AG04450 (cell line): Measurements from ENCODE around the gene PLAC8. TPM values are rescaled to one million over a fixed set of nuclear protein-coding genes. Genes with fewer than 3 reads are reported as not detected.
A peak's percentile ranks its signal among the peaks of the same experiment; 100 is the strongest.
"Not testable (repeated sequence)": the region's sequence is repeated elsewhere in the genome, so short reads cannot be mapped to it uniquely, and the experiment has no call there.

Experiments used
- CTCF ChIA-PET: fragments of 300-600, 350-600 bp; formaldehyde crosslinking; extraction: SDS; loops from one replicate; lab custom pipeline; 2022; ENCODE audit warnings: antibody characterized with exemption, inconsistent platforms; lab: Charles Lee
- POLR2A ChIA-PET: fragments of 350-600 bp; formaldehyde crosslinking; extraction: SDS; loops from one replicate; lab custom pipeline; 2021; ENCODE audit warnings: antibody characterized with exemption, inconsistent platforms; lab: Yijun Ruan, JAX
- DNase-seq: peaks from one replicate; pipeline ENCODE4 v3.0.0-alpha.2; 2011; ENCODE audit warnings: low read depth, low spot score
- H3K27ac ChIP-seq: one replicate; pipeline ENCODE4 v1.5.1; 2012; ENCODE audit warnings: low read depth, low read length, control low read depth
- H3K27me3 ChIP-seq: one replicate; pipeline ENCODE4 v1.6.0; 2012; ENCODE audit warnings: low read length; ENCODE audit not compliant: control insufficient read depth, insufficient read depth
- H3K4me3 ChIP-seq: 2 replicates; pipeline ENCODE4 v1.5.1; 2011; ENCODE audit warnings: mild to moderate bottlenecking, low read depth, low read length, control low read depth
- H3K9me3 ChIP-seq: 2 replicates; pipeline ENCODE4 v1.5.1; 2012; ENCODE audit warnings: low read length; ENCODE audit not compliant: control insufficient read depth, insufficient read depth
- polyA plus RNA-seq: library from polyadenylated mRNA; depleted of rRNA; stranded (reverse); fragments of >200 nt; gene quantifications from 2 replicates; pipeline ENCODE4 v1.2.3, GENCODE V29; 2011
- TF ChIP-seq, protein P1 (sequence below): IDR thresholded peaks from 2 replicates; pipeline ENCODE4 v1.5.1; 2011; ENCODE audit warnings: low read depth, low read length, control low read depth, inconsistent platforms

The PLAC8 gene
- polyA plus RNA-seq, 1 experiment = 0.11 TPM

DNA sequence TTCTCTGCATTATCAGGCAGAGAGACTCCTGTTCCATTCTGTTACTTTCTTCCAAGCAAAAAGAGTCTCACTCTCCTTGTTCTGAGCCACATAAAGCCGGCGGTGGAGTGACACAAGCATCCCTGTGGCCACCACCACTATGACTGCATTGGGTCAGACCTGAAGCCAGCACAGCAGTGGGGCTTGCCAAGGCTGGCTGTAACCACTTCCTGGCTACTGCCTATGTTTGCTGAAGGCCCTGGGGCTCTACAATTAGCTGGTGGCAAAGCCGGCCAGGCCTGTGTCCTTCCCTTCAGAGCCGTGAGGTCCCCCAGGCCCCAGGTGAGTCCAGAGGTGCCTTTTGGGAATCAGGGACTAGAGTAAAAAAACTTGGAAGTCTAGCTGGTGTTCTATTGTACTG lies 31.8 kb downstream of the PLAC8 start:
- Histone ChIP-seq H3K27me3 (no peaks in the 10 kb centered on the region), H3K4me3 (no peak overlapping the region), H3K9me3 (no peaks in the 10 kb centered on the region), H3K27ac (no peak overlapping the region)
- ChIA-PET CTCF (no interaction called here), POLR2A (no interaction called here)
- TF ChIP-seq, protein P1, sequence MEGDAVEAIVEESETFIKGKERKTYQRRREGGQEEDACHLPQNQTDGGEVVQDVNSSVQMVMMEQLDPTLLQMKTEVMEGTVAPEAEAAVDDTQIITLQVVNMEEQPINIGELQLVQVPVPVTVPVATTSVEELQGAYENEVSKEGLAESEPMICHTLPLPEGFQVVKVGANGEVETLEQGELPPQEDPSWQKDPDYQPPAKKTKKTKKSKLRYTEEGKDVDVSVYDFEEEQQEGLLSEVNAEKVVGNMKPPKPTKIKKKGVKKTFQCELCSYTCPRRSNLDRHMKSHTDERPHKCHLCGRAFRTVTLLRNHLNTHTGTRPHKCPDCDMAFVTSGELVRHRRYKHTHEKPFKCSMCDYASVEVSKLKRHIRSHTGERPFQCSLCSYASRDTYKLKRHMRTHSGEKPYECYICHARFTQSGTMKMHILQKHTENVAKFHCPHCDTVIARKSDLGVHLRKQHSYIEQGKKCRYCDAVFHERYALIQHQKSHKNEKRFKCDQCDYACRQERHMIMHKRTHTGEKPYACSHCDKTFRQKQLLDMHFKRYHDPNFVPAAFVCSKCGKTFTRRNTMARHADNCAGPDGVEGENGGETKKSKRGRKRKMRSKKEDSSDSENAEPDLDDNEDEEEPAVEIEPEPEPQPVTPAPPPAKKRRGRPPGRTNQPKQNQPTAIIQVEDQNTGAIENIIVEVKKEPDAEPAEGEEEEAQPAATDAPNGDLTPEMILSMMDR = no peak
- DNase-seq = no peak

DNA sequence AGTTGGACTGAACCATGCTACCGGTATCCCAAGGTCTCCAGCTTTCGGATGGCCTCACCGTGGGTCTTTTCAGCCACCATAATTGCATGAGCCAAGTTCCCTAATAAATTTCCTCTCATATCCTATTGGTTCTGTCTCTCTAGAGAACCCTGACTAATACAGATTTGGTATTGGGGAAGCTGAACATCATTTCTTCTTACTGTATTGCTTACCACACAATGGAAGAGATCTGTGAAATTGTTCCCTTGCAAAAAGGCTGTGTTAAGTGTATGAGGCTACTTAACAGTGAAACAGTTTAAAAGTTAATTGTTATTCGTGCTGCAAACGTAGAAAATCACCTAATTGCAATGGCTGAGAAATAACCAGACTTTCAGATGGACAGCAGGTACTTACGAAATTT lies 34.0 kb downstream of the PLAC8 start:
- POLR2A ChIA-PET = no interaction called here

GRCh38 chr4:83075311-83076095 lies 39.0 kb downstream of the PLAC8 start:
- H3K4me3 ChIP-seq = no peak overlapping the region
- DNase-seq = peak; percentile 32
- no peaks in the 10 kb centered on the region for H3K9me3 ChIP-seq
- TF ChIP-seq, protein P1 = no peak
- H3K27ac ChIP-seq = peak overlapping the region; percentile 11
- ChIA-PET POLR2A (interaction anchor here (0.9 kb wide), 1 partner anchor 181 kb away, joined by 3 read pairs; no protein-coding TSS in a partner anchor), CTCF (interaction anchor here (0.5 to 4.1 kb wide), 21 partner anchors 9 to 377 kb away, joined by 3 to 69 read pairs (median 4); partner anchors contain the start of gene COPS4)
- H3K27me3 ChIP-seq = no peaks in the 10 kb centered on the region

More for the DNA sequence above, 34.0 kb downstream of the PLAC8 start:
- DNase-seq = no peak
- TF ChIP-seq, protein P1 = no peak
- Histone ChIP-seq H3K27ac (no peak overlapping the region), H3K9me3 (no peaks in the 10 kb centered on the region), H3K4me3 (no peak overlapping the region), H3K27me3 (no peaks in the 10 kb centered on the region)
- CTCF ChIA-PET = interaction anchor here (0.8 to 1.7 kb wide), 2 partner anchors 9 to 30 kb away, joined by 3 to 4 read pairs; no protein-coding TSS in a partner anchor

DNA sequence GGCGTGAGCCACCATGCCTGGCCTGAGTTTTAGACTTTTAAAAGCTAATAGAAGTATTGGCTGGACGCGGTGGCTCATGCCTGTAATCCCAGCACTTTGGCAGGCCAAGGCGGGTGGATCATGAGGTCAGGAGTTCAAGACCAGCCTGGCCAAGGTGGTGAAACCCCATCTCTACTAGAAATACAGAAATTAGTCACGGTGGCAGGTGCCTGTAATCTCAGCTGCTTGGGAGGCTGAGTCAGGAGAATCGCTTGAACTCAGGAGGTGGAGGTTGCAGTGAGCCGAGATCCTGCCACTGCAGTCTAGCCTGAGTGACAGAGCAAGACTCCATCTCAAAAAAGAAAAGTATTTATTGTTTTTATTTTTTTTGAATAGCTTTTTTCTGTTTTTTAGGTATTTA lies 39.7 kb downstream of the PLAC8 start:
- H3K4me3 ChIP-seq, H3K27ac ChIP-seq, POLR2A ChIA-PET, H3K9me3 ChIP-seq, H3K27me3 ChIP-seq, DNase-seq: not testable (repeated sequence)
- CTCF ChIA-PET = interaction anchor here (0.6 to 4.1 kb wide), 33 partner anchors 13 to 377 kb away, joined by 3 to 69 read pairs (median 5); partner anchors contain the start of genes COPS4 and PLAC8

DNA sequence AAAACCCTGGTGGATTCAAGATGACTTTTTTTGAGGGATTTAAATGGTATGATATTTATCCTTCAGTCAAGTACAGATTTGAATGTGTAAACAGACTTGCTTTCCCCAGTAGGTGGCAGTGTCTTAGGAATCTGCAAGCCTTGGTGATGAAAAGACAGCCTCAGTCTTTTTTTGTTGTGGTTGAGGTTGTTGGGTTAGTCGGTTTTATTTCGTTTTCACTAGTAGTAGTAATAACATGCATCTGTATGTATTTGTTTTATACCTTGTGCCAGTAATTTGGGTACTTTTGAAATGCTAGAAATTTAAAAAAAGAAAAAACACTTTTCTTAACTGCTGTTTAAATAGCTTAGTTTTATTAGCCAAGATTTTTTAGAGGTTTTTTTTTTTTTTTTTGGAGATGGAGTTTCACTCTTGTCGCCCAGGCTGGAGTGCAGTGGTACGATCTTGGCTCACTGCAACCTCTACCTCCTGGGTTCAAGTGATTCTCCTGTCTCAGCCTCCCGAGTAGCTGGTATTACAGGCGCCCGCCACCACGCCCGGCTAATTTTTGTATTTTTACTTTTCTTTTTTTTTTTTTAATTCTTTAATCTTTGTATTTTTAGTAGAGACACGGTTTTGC lies 40.3 kb downstream of the PLAC8 start:
- H3K9me3 ChIP-seq = no peaks in the 10 kb centered on the region
- no peaks in the 10 kb centered on the region for H3K27me3 ChIP-seq
- TF ChIP-seq, protein P1 = peak; percentile 72
- DNase-seq = peak; percentile 43
- H3K27ac ChIP-seq = no peak overlapping the region
- ChIA-PET CTCF (interaction anchor here (0.6 to 4.1 kb wide), 39 partner anchors 12 to 533 kb away, joined by 3 to 69 read pairs (median 4); partner anchors contain the start of genes COPS4, COQ2 and PLAC8), POLR2A (no interaction called here)
- no peak overlapping the region for H3K4me3 ChIP-seq
